Stimulated activated CD4-positive, alpha-beta T cell treated with anti-CD3 and anti-CD28 coated beads, Interleukin-15, amount 100 ng/mL, for 24 hours (primary cell): ENCODE measurements around the gene TM4SF20.
"Not testable (repeated sequence)": the region's sequence is repeated elsewhere in the genome, so short reads cannot be mapped to it uniquely, and the experiment has no call there.

Experiments used
- DNase-seq: peaks from one replicate; pipeline ENCODE4 v3.0.0-alpha.2; 2020

Gene TM4SF20

GRCh38 chr2:227364585-227365263 lies 14.4 kb downstream of the TM4SF20 start:
- DNase-seq = not testable (repeated sequence)

GRCh38 chr2:227363756-227364155 lies 15.3 kb downstream of the TM4SF20 start:
- DNase-seq = no peak

- DNase-seq = no peak
Observed at GRCh38 chr2:227360351-227360750, 18.8 kb downstream of the TM4SF20 start.

GRCh38 chr2:227351639-227352038 lies 27.5 kb downstream of the TM4SF20 start:
- DNase-seq = no peak

- DNase-seq = no peak
Observed at GRCh38 chr2:227349989-227350612, 29.0 kb downstream of the TM4SF20 start.

- DNase-seq = no peak
Observed at GRCh38 chr2:227348324-227348723, 30.8 kb downstream of the TM4SF20 start.

GRCh38 chr2:227347117-227347516 lies 32.0 kb downstream of the TM4SF20 start:
- no peak for DNase-seq

- DNase-seq = no peak
Observed at GRCh38 chr2:227344231-227344630, 34.9 kb downstream of the TM4SF20 start.

GRCh38 chr2:227341553-227341952 lies 37.6 kb downstream of the TM4SF20 start:
- DNase-seq = no peak

- no peak for DNase-seq
Observed at GRCh38 chr2:227340106-227340505, 39.0 kb downstream of the TM4SF20 start.

GRCh38 chr2:227339098-227339599 lies 40.0 kb downstream of the TM4SF20 start:
- DNase-seq = no peak

- DNase-seq = no peak
Observed at GRCh38 chr2:227337442-227337841, 41.7 kb downstream of the TM4SF20 start.

- no peak for DNase-seq
Observed at GRCh38 chr2:227335713-227336112, 43.4 kb downstream of the TM4SF20 start.

GRCh38 chr2:227326783-227327182 lies 52.3 kb downstream of the TM4SF20 start:
- no peak for DNase-seq

- peak; percentile 11 for DNase-seq
Observed at GRCh38 chr2:227325839-227326195, 53.3 kb downstream of the TM4SF20 start.

GRCh38 chr2:227324995-227325838 lies 53.9 kb downstream of the TM4SF20 start, which contains the start of gene MFF:
Gene MFF (plus strand): TSS chr2:227325251. CDS start chr2:227330666, 5,415 bp downstream.
- DNase-seq = peak; percentile 96

- peak; percentile 5 for DNase-seq
Observed at GRCh38 chr2:227324642-227324994, 54.5 kb downstream of the TM4SF20 start.

GRCh38 chr2:227323818-227324217 lies 55.3 kb downstream of the TM4SF20 start:
- DNase-seq = no peak

GRCh38 chr2:227322530-227323205 lies 56.4 kb downstream of the TM4SF20 start:
- DNase-seq = no peak

GRCh38 chr2:227320305-227321094 lies 58.6 kb downstream of the TM4SF20 start:
- no peak for DNase-seq

GRCh38 chr2:227317834-227318233 lies 61.3 kb downstream of the TM4SF20 start:
- DNase-seq = no peak

GRCh38 chr2:227313310-227313709 lies 65.8 kb downstream of the TM4SF20 start:
- DNase-seq = no peak
